ENCODE data around the gene GRM7.

- TF ChIP-seq CTCF (IDR thresholded peaks at IDR 0.05) (no peak), POLR2AphosphoS5 (IDR thresholded peaks at IDR 0.05) (no peak)
Measured at GRCh38 chr3:7696320-7696719, 835.4 kb downstream of the GRM7 start.
